ENCODE results near the gene TEAD3.
"Not testable (repeated sequence)": the region's sequence is repeated elsewhere in the genome, so short reads cannot be mapped to it uniquely, and the experiment has no call there.

TEAD3 gene

DNA sequence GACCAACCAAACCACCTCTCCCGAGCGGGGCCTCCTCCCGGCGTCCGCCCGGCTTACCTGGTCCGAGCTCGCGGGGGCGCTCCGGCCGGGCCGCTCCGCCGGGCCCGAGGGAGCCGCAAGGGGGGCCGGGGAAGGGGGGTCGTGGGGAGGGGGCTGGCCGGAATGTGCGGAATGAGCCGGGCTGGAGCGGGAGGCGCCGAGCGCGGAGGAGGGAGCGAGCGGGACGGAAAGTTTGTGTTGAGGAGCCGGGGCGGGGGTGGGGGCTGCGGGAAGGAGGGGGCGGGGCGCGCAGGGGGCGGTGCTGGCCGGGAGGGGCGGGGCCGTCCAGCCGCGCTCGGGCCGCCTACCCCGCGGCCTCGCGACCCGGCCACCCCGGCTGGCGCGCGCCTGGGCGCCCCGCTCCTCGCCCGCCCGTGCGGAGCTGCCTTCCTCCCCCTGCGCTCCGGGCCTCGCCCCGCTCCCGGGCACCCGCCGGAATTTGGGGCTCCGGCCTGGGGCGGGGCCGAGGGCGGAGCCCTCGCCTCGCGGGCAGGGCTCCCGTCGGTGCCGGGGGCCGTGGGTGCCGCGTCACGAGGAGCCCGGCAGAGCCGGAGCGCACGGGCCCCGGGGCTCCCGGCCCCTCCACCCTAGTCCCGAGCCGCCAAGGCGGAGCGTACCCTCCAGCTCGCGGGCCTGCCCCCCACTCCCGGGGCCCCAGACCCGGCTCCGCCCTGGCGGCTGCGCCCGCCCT is at the start of gene TEAD3:
Gene TEAD3 (minus strand): TSS at position 239 of the 730 bp plus-strand sequence.
- peak; percentile 36 for DNase-seq (ENCODE audit: low read depth)

DNA sequence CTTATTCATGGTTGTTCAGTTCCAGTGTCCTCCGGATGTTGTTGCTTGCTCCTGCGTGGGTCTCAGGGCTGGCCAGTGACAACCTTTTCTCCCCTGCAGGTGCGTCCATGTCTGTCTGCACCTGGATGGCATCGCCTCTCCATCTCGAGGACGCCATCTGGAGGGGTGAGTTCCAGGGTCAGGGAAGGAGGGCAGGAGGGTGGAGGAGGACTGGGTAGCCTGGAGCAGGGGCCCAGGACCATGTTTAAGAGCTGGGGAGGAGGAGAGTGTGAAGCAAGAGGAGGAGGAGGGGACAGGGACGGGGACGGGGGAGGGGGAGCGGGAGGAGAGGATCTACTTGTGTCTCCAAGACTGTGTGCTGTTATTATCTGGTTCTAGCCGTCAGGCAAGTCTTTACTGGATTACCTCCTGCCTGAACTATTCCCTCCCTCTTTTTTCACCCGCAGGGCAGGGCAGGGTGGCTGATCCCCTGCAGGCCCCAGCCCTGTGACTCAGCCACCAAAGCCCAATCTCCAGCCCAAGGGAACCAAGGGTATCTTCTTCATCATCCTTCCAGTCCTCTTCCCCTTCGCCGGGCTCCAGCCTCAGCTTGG is 48.0 kb upstream of the TEAD3 start:
- no peak for DNase-seq (ENCODE audit: low read depth)

DNA sequence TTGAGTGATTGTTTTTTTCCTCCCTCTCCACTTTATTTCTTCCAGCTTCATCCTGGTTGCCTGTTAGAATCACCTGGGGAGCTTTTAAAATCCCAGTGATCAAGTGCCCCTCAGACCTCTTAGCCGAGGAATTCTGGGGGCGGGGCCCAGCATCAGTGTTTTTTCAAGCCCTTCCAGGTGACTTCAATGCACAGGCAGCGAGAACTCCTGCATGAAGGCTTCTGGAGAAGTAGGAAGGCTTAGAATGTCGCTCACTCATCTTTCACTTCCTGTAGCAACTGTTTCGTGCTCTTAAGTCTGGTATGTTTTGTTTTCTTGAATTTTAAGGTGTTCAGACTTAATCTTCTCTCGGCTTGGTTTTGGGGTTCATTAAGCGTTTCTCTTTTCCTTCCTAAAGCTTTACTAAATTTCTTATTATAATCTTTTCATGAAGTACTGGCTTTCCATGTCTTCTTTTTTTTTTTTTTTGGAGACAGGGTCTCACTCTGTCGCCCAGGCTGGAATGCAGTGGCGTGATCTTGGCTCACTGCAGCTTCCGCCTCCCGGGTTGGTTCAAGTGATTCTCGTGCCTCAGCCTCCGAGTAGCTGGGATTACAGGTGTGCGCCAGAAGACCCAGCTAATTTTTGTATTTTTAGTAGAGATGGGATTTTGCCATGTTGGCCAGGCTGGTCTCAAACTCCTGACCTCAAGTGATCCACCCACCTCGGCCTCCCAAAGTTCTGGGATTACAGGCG is 46.7 kb upstream of the TEAD3 start:
- no peak for DNase-seq (ENCODE audit: low read depth)

DNA sequence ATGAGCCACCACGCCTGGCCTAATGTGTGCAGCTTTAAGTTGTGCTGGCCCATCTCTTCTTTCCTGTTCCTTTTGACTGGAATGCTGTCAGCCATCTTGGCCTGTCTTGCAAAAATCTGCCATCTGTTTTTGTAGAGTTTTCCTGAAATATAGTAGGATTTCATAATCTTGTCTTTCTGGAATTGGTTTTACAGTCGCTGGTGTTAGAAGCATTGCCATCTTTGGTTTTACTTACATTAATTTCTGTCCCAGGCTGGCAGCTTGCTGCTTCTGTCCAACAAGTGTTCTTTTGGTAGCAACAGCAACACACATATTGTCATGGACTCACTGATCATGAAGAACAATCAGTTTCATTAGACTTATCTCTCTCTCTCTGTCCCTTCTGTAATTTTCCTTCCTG is 45.0 kb upstream of the TEAD3 start:
- no peak for DNase-seq (ENCODE audit: low read depth)

DNA sequence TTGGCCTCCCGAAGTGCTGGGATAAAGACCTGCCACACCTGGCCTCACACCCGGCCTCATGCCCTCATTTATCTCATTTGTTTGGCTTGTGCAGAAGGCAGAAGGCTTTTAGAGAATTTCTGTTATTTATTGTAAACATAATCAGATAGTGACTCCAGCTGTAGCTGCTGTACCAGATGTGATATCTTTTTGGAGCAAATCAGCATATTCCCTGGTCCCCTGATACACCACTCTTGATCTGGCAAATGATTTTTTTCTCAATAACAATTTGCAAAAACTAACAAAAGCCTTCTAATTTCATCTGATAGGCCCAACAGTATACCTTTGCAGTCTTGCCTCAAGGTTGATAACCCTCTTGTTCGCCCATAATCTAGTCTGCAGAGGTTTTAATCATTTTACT is 42.3 kb upstream of the TEAD3 start:
- no peak for DNase-seq (ENCODE audit: low read depth)

DNA sequence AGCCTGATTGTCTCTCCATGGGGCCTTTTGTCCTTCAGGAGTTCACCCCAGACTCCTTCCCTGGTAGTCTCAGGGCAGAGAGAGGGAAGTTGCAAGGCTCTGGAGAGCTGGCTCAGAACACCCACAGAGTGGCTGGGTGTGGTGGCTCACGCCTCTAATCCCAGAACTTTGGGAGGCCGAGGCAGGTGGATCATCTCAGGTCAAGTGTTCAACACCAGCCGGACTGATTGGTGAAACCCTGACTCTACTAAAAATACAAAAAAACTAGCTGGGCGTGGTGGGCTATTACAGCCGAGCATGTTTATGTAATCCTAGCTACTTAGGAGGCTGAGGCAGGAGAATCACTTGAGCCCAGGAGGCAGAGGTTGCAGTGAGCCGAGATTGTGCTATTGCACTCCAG is 39.0 kb upstream of the TEAD3 start:
- not testable (repeated sequence) for DNase-seq (ENCODE audit: low read depth)

DNA sequence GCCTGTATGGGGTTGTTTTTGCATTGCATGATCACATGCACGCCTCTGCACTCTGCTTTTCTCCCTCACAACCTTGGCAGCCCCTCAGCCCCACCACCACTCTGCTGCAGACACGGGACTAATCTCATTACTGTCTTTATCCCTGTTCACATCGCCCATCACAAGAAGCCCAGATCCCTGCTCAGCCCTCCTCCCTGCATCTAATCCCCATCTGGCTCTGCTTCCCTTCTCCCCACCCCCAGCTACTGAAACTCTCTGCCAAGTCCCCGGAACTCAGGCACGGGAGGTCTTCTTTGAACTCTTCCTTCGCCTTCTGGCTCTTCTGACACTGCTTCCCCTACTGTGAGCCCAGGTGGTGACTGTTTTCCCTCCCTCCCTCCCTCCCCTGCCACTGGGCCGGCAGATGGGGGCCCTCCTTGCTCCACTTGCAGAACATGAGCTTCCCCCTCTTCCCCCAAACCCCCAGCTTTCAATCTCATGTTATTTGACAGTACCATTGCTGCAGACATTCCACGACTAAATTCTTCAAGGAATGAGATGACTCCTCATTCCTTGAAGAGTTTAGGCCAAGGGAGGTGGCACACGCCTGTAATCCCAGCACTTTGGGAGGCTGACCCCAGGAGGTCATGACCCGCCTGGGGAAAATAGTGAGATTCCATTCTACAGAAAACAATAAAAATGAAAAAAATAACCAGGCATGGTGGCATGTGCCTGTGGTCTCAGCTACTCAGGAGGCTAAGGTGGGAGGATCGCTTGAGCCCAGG is 37.7 kb upstream of the TEAD3 start:
- no peak for DNase-seq (ENCODE audit: low read depth)

DNA sequence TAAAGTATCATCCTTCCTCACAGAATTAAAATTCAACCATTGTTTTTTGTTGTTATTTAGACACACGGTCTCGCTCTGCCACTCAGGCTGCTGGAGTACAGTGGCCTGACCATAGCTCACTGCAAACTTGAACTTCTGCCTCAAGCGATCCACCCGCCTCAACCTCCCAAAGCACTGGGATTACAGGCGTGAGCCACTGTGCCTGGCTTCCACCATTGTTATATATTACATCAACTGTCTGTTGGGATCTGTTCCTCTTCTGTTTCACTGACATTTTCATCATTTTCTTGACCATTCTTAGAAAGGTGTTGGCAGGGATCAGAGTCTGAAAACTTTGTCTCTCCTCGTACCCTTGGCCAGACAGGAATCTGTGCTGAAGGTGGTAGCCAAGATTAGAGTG is 37.1 kb upstream of the TEAD3 start:
- no peak for DNase-seq (ENCODE audit: low read depth)

DNA sequence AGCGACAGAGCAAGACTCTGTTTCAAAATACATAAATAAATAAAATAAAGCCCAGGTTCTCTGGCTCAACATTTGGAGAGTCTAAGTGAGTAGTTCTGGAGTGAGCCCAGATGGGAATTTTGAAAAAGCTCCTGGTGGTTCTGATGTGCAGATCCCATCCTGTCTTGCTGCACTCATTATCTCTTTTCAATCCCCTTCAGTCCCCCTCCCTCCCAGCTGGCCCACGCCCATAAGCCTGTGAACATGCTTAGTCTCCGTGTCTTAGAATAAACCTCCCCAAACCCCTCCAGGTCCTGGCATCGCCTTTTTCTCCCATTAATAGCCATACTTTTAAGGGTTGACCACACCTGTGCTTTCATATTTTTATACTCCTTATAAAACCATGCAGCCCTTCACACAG is 35.2 kb upstream of the TEAD3 start:
- no peak for DNase-seq (ENCODE audit: low read depth)

DNA sequence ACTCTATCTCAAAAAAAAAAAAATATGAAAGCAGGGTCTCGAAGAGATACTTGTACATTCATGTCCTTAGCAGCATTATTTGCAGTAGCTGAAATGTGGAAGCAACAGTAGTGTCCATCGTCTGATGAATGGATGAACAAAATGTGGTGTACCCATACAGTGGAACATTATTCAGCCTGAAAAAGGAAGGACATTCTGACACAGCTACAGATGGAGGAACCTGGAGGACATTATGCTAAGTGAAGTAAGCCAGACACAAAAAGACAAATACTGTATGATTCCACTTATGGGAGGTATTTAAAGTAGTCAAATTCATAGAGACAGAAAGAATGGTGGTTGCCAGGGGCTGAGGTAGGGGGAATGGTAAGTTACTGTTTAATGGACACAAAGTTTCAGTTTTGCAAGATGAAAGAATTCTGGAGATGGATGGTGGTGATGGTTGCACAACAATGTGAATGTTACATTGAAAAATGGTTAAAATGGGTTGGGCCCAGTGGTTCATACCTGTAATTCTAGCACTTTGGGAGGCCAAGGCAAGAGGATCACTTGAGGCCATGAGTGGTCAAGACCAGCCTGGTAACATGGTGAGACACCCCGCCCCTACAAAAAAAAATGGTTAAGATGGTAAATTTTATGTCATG is 27.6 kb upstream of the TEAD3 start:
- DNase-seq (ENCODE audit: low read depth) = no peak

DNA sequence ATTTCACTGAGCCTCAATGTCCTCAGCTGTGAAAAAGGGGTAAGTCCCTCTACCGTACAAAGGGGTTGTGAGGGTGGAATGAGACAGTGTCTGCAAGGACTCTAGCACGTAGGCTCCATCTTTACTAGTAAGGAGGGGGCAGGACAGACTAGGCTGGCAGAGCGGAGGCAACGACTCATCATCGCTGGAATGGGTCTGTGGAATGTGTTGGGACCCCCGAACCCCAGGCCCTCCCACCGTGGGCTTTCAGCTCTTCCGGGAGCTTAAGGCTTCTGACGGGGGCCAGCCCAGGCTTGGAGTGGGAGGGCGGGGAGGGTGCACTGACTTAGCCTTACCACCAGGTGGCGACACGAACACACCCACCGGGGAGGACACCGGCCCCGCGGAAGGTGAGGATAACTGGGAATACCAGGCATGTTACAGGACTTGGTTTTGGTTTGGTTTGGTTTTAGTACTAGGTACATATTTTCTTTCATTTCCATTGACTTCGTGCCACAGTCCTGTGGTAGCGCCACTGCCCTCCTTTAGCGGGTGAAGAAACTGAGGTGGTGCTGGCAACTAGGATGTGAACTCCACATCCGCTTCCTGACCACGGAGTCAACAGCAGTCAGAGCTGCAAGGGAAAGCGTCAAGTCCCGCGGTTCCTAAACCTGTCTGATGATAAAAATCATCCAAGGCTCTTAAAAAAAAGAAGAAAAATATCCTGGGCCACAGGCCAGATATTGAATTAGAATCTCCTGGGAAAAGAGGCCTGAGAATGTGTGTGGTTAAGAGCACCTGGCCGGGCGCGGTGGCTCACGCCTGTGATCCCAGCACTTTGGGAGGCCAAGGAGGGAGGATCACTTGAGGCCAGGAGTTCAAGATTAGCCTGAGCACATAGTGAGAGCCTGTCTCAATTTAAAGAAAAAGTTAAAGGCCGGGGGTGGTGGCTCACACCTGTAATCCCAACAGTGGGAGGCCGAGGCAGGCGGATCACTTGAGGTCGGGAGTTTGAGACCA is 26.1 kb upstream of the TEAD3 start:
- peak; percentile 47 for DNase-seq (ENCODE audit: low read depth)

DNA sequence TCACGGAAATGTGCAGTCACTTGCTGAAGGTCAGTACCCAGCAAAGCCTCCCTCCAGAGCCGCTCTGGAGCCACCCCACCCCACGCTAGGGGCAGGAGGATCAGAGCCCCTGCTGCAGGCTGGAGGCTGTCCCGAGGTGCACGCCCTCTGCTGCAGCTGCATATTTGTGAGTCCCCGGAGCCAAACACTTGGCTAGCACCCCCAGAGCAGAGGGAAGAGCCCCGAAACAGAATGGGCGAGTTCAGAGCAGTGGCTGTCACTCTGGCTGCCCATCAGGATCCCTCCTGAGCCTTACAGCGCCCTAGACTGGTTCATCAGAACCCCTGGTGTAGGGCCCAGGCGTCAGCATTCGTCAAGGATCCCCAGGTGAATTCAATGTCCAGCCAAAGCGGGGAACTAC is 25.3 kb upstream of the TEAD3 start:
- no peak for DNase-seq (ENCODE audit: low read depth)

DNA sequence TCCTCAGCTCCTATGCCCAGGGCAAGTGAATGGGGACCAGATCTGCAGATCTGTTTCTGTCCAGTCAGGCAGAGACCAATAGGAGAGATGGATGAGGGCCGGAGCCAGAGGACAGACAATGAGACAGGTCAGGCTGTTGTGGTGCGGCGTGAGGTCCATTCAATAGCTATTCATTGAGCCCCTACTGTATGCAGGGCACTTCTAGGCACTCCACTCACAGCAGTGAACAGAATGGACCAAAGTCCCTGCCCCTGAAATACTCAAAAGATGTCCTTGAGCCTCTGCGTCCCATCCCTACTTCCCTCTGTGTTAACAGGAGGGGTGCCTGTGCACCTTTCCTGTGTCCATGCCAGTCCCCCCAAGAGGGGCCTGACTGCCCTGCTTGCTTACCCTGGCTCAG is 24.4 kb upstream of the TEAD3 start:
- no peak for DNase-seq (ENCODE audit: low read depth)

DNA sequence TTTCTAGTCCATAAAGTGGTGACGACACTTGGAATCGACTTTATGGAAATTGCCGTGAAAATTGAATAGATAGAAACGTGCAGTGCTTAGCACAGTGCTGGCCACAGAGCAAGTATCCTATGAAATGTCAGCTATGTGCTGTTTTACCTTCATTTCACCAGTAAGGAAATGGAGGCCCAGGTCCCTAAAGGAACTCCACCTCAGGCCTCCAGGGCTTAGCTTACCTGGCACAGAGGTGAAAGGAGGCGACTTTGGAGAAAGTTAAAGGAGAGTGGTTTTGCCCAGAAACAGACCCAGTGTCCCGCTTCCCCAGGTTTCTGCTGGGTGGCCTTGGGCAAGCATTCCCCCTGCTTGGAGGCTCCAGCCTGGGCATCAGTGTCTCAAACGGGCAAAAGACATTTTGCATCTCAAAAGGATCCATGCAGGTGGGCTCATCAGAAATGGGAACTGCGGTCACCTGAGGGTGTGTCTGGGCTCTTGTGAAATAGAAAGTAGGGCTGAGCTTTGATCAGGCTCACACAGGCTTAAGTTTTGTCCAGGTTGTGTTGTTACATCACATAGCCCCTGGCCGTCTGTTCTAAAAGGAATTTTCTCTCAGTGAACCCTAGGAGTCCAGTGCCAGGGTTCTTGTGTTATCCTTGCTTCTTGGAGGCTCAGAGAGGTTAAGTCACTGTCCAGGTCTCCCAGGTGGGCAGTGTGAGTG is 22.6 kb upstream of the TEAD3 start:
- DNase-seq (ENCODE audit: low read depth) = no peak

DNA sequence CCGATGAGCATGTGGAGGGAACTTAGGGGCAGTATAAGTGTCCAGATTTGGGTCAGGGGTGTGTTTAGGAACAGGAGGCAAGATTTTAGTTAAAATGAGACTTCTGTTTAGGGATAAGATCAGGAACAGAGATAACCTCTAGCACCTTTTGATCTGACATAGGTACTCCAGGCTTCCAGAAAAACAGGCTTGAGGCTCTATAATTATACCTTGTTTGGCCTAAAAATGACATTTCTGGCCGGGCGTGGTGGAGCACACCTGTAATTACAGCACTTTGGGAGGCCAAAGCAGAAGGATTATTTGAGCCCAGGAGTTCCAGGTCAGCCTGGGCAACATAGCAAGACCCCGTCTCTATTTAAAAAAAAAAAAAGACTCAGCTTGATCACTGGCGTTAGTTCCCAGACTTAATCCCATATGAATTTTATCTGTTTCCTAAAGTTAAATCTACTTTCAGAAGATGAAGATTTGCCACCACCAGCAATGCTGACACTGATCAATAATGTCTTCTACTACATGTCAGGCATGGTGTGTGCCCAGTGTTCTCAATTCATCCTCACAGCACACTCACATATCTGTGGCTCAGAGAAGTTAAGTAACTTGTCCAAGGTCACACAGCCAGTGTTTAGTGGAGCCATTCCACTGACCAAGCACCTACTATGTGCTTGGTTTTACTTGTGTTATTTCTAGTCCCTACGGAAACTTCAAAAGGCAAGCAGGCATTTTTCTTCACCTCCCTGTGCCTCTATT is 21.9 kb upstream of the TEAD3 start:
- no peak for DNase-seq (ENCODE audit: low read depth)

DNA sequence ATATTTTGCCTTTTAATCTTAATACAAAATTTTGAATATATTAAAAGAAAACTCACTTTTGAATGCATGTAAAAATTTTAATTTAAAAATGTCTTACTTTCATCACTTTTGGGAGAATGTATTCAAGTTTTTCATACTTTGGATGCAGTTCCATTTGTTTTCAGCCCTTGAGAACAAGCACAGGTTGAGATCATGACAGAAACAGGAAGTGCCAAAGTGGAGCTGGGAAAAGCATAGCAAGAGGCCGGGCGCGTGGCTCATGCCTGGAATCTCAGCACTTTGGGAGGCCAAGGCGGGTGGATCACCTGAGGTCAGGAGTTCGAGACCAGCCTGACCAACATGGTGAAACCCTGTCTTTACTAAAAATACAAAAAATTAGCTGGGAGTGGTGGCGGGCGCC is 21.1 kb upstream of the TEAD3 start:
- DNase-seq (ENCODE audit: low read depth) = not testable (repeated sequence)

DNA sequence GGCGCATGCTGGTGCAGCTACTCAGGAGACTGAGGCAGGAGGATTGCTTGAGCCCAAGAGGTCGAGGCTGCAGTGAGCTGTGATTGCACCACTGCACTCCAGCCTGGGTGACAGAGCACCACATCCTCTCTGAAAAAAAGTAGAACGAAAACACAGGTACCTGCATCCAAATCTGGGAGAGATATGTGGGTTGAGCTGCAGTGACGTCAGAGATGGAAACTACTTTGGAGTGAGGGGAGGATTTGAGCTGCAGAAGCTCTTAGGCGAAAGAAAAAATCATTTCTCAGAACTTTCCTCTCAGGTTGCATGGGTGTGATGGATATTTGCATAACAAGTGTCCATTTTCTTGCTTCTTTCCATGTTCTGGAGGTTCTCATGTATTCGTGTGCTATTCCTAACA is 19.8 kb upstream of the TEAD3 start:
- DNase-seq (ENCODE audit: low read depth) = no peak

DNA sequence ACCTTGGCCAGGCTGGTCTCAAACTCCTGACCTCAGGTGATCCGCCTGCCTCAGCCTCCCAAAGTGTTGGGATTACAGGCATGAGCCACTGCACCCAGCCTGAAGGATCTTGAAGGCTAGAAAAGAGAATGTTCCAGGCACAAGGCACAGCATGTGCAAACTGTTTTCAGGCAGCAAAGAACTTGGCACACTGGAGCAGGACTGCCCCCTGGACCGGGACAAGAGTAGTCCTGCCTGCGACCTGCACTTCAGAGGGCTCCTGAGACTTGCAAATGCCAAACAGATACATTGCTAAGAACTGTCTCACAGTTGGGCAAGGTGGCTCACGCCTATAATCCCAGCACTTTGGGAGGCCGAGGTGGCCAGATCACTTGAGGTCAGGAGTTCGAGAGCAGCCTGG is 19.1 kb upstream of the TEAD3 start:
- not testable (repeated sequence) for DNase-seq (ENCODE audit: low read depth)

DNA sequence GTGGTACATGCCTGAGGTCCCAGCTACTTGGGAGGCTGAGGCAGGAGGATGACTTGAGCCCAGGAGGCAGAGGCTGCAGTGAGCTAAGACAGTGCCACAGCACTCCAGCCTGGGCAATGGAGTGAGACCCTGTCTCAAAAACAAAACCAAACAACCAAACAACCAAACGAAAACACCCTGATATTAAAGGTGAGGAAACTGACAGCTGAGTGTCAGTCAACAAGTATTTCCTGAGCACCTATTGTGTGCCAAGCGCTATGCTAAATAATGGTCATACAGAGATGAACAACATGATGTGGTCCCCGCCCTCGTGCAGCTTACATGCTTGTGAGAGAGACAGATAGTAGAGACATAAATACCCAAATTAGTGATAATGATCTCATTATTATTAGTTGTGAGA is 17.7 kb upstream of the TEAD3 start:
- no peak for DNase-seq (ENCODE audit: low read depth)

DNA sequence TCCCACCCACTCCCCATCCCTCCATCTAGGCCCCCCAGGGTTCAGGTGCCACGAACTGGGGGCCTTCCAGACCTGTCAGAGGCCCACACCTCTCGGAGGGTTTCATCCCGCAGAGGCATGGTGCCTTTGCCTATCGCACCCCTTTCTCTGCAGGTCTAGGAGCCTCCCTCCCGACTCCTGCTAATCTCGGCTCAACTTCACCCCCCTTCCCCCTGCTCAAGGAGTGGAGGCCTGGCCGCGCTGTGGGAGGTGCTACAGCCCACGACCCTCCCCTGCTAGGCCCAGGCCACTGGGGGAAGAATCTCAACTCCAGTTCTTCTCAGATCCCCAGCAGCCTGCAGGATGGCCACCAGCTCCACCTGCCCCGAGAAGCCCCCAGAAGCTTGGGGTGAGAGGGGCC is 15.9 kb upstream of the TEAD3 start, which contains the start of gene TULP1:
Gene TULP1 (minus strand): TSS at position 157 of the 400 bp plus-strand sequence. CDS start 38 bp downstream, at position 119.
- no peak for DNase-seq (ENCODE audit: low read depth)
